ENCODE measurements around the gene TEAD4. TPM values are rescaled to one million over a fixed set of nuclear protein-coding genes. Genes with fewer than 3 reads are reported as not detected.

TEAD4 gene
- total RNA-seq, 6 experiments from 2014 or later, result 0.81 to 8.5 (median 3.0) TPM

DNA sequence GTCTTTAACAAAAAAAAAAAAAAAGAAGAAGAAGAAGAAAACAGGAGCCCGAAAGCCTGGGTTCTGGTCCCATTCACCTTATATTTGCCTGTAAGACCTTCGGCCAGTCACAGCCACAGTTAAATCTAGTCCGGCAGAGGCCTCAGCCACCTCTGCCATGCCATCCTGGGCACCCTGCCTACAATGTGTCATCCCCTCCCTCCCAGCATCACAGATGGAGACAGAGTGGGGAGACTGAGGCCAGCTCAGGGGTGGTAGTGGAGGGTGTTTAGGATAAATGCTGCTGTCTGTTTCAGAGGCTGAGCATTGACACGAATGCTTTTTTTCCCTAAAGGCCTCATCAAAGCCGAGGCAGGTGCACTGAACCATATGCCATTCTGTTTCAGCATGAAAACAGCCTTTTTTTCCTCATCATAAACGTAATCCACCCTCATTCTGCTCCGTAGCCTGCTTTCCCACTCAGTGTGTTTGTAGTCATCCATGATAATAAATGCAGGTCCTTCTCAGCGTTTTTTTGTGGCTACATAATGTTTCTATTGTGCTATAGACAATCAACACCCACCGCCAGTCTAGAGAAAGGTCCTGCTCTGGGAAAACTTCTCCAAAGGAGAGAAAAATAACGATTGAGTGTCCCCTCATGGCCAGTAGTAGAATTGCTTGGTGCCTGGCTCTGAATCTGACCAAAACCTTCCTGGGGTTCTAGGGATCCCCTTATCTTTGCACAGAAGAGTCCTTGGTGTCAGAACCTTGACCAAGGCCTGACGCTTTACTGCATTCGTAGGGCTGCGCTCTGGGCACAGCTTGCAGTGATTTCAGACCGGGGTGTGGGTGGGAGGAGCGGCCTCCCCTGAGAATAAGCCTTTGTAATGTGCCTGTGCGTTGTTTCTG lies 76.9 kb downstream of the TEAD4 start:
- H3K36me3 ChIP-seq, result no peaks in the 10 kb centered on the region
- TF ChIP-seq POLR2A (IDR thresholded peaks at IDR 0.05), result no peak
- TF ChIP-seq, protein P1, sequence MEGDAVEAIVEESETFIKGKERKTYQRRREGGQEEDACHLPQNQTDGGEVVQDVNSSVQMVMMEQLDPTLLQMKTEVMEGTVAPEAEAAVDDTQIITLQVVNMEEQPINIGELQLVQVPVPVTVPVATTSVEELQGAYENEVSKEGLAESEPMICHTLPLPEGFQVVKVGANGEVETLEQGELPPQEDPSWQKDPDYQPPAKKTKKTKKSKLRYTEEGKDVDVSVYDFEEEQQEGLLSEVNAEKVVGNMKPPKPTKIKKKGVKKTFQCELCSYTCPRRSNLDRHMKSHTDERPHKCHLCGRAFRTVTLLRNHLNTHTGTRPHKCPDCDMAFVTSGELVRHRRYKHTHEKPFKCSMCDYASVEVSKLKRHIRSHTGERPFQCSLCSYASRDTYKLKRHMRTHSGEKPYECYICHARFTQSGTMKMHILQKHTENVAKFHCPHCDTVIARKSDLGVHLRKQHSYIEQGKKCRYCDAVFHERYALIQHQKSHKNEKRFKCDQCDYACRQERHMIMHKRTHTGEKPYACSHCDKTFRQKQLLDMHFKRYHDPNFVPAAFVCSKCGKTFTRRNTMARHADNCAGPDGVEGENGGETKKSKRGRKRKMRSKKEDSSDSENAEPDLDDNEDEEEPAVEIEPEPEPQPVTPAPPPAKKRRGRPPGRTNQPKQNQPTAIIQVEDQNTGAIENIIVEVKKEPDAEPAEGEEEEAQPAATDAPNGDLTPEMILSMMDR (IDR thresholded peaks at IDR 0.05), result peak in 1 of 4 donors; percentile 11

DNA sequence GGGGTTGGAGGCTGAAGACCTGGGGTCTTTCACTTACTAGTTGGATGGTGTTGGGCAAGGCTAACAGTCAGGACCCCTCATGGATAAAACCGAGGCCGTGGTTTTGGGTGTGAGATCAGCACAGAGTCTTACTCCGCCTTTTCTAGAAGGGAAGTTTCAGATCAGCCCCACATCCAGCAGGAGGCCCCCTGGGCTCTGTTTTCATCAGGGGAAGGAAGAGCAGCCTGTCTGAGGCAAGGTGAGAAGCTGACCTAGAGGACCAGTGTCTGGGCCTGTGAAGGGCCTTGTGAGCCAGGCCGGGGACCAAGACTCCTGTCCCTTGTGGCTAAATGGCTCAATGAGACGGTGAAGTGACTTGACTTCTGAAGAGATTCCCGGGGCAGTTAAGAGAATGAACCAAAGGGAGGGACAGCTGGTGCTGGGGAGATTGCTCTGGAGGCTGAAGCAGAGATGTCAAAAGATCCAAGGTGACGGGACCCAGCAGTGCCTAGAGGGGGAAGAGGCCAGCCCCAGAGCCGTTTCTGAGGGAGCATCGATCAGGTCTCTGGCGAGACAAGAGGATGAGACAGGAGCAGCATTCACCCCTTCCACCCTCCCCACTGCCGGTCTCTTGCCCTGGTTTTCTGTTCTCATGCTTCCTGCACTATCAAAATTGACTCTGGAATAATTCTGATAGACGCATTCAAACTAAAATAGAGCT lies 77.9 kb downstream of the TEAD4 start:
- DNase-seq (peak in 1 of 3 donors; percentile 15), ATAC-seq (no peak)
- WGBS (ENCODE audit: insufficient coverage, low coverage, low lambda C conversion rate, missing lambda C conversion rate), result 77% methylated on average over 5 of the region's 12 CpGs
- no peak overlapping the region for H3K27ac ChIP-seq
- intact Hi-C loops (cut with DNase I), result no loop called here
- H3K9me3 ChIP-seq, result no peaks in the 10 kb centered on the region
- no peak for TF ChIP-seq POLR2A (IDR thresholded peaks at IDR 0.05)
- TF ChIP-seq, protein P1 (IDR thresholded peaks at IDR 0.05), result no peak
- no peaks in the 10 kb centered on the region for H3K4me1 ChIP-seq
- no peaks in the 10 kb centered on the region for H3K36me3 ChIP-seq
- H3K4me3 ChIP-seq, result no peak overlapping the region
- no peaks in the 10 kb centered on the region for H3K27me3 ChIP-seq

More for the DNA sequence above, 76.9 kb downstream of the TEAD4 start:
- Histone ChIP-seq H3K27ac (no peak overlapping the region), H3K4me1 (no peaks in the 10 kb centered on the region), H3K4me3 (no peak overlapping the region), H3K27me3 (no peaks in the 10 kb centered on the region), H3K9me3 (no peaks in the 10 kb centered on the region)
- 60% methylated on average over 8 of the region's 16 CpGs for WGBS (ENCODE audit: insufficient coverage, low coverage, low lambda C conversion rate, missing lambda C conversion rate)
- no peak for ATAC-seq
- intact Hi-C loops (cut with DNase I), result no loop called here
- DNase-seq, result peak in 1 of 3 donors; percentile 13

DNA sequence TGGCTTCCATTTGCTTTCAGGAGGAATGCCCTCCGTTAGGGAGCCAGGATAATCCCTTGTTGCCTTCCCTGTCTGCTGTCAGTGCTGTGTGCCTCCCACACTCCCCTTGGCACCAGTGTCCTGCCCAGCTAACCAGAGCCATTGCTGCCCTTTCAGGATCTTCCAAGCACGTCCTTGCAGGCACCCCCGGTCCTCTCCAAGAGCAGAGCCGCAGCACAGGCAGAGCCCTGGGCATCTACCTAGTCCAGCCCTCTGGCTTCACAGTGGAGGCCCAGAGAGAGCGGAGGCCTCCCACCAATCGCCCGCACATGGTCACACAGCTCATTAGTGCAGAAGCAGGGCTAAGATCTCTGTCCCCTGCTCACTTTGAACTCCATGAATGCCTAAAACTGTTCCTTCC lies 79.0 kb downstream of the TEAD4 start:
- Histone ChIP-seq H3K27ac (no peak overlapping the region), H3K36me3 (no peaks in the 10 kb centered on the region), H3K4me3 (no peak overlapping the region), H3K9me3 (no peaks in the 10 kb centered on the region), H3K27me3 (no peaks in the 10 kb centered on the region), H3K4me1 (no peaks in the 10 kb centered on the region)
- WGBS (ENCODE audit: insufficient coverage, low coverage, low lambda C conversion rate, missing lambda C conversion rate), result 68% methylated on average over 5 of the region's 7 CpGs
- DNase-seq, result peak in 1 of 3 donors; percentile 24
- no peak for ATAC-seq
- intact Hi-C loops (cut with DNase I), result no loop called here
- TF ChIP-seq POLR2A (IDR thresholded peaks at IDR 0.05), result no peak
- TF ChIP-seq, protein P1 (IDR thresholded peaks at IDR 0.05), result no peak

DNA sequence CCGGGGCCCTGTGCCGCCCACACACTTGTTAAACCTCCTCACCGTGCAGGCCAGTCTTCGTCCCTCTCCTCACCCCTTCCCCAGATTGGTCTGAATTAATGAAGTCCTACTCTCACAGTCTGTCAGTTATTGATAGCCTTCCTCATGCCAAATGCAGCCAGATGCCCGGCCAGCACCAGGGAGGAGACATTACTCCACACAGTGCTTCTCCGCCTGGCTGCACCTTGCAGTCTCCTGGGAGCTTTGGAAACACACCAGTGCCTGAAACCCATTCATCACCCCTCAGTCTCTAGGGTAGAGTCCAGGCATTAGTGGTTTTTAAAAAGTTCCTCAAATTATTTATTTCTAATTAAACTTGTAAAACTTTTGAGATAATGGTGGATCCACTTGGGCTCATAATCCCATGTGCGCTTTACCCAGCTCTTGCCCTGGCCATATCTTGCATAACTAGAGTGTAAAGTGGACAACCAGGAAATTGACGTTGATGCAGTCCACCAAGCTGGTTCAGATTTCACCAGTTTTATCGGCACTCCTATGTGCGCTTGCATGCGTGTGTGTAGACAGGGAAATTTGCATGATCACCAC lies 79.8 kb downstream of the TEAD4 start:
- TF ChIP-seq POLR2A (IDR thresholded peaks at IDR 0.05), result no peak
- TF ChIP-seq, protein P1 (IDR thresholded peaks at IDR 0.05), result no peak
- Histone ChIP-seq H3K36me3 (no peaks in the 10 kb centered on the region), H3K4me1 (no peaks in the 10 kb centered on the region), H3K27me3 (no peaks in the 10 kb centered on the region), H3K9me3 (no peaks in the 10 kb centered on the region), H3K27ac (no peak overlapping the region), H3K4me3 (no peak overlapping the region)
- ATAC-seq, result no peak
- intact Hi-C loops (cut with DNase I), result no loop called here
- WGBS (ENCODE audit: insufficient coverage, low coverage, low lambda C conversion rate, missing lambda C conversion rate), result 82% methylated on average over 6 of the region's 11 CpGs
- DNase-seq, result no peak
